H1 (cell line): ENCODE data around the gene TSEN34. TPM values are rescaled to one million over a fixed set of nuclear protein-coding genes. Genes with fewer than 3 reads are reported as not detected.

Experiments used
- CHD1 ChIP-seq: IDR thresholded peaks from 2 replicates; pipeline ENCODE4 v1.6.1; 2012; ENCODE audit warnings: low read depth, low read length, improper control_type of control experiment
- polyA plus RNA-seq, 7 experiments: library from polyadenylated mRNA; depleted of rRNA in 3 of 7; stranded (reverse) in 5 of 7; unstranded in 2 of 7; fragments of >200 nt in 5 of 7; fragments of 200-250 nt in 2 of 7; gene quantifications; 1 replicate in 5 of 7; 2 replicates in 1 of 7; 4 replicates in 1 of 7; pipeline versions ENCODE4 v1.2.1 to v1.2.3, GENCODE V29; 2011 to 2013; ENCODE audit warnings: missing spikeins in 2 of 7, mixed read lengths in 2 of 7
- total RNA-seq: library from RNA; stranded (reverse); fragmentation: NEBNext Ultra II Directional; extraction: Animal tissue kit (Norgen Biotek cat#: 25700); gene quantifications from 2 replicates; pipeline ENCODE4 v1.2.1, GENCODE V29; 2021

TSEN34 gene
- total and polyA plus RNA-seq, 2 of the 8 experiments (the other 6 are each of a cell fraction or from before 2014, with no cell fraction given), result 22.5 to 52.3 TPM

- no peak for TF ChIP-seq CHD1
Observed at GRCh38 chr19:54156953-54157352, 34.2 kb upstream of the TSEN34 start (continued).
